ENCODE data around the gene CCDC24.
A peak's percentile ranks its signal among the peaks of the same experiment; 100 is the strongest.

Gene CCDC24

GRCh38 chr1:44024031-44024902, 32.9 kb downstream of the CCDC24 start:
- DNase-seq (ENCODE audit: low read depth in 2 of 2) = no peak

- DNase-seq (ENCODE audit: low read depth in 2 of 2) = no peak
Measured at GRCh38 chr1:44024903-44025525, 33.6 kb downstream of the CCDC24 start.

GRCh38 chr1:44025816-44026215, 34.4 kb downstream of the CCDC24 start:
- no peak for DNase-seq (ENCODE audit: low read depth in 2 of 2)

GRCh38 chr1:44027320-44027719, 35.9 kb downstream of the CCDC24 start:
- no peak for DNase-seq (ENCODE audit: low read depth in 2 of 2)

GRCh38 chr1:44029260-44029910, 38.0 kb downstream of the CCDC24 start:
- no peak for DNase-seq (ENCODE audit: low read depth in 2 of 2)

GRCh38 chr1:44029911-44030604, 38.7 kb downstream of the CCDC24 start:
- peak; percentile 66 to 76 for DNase-seq (ENCODE audit: low read depth in 2 of 2)

GRCh38 chr1:44030605-44031251, 39.3 kb downstream of the CCDC24 start:
- peak; percentile 7 to 10 for DNase-seq (ENCODE audit: low read depth in 2 of 2)

- DNase-seq (ENCODE audit: low read depth in 2 of 2) = no peak
Measured at GRCh38 chr1:44031252-44032169, 40.1 kb downstream of the CCDC24 start, which contains the start of gene SLC6A9. Gene SLC6A9, minus strand, starts transcription at chr1:44031462. Its CDS starts 7,185 bp downstream, at chr1:44024277.

- DNase-seq (ENCODE audit: low read depth in 2 of 2) = no peak
Measured at GRCh38 chr1:44032170-44032790, 40.9 kb downstream of the CCDC24 start.

- no peak for DNase-seq (ENCODE audit: low read depth in 2 of 2)
Measured at GRCh38 chr1:44033041-44033575, 41.7 kb downstream of the CCDC24 start.

GRCh38 chr1:44033756-44034155, 42.4 kb downstream of the CCDC24 start:
- DNase-seq (ENCODE audit: low read depth in 2 of 2) = no peak

GRCh38 chr1:44034423-44034822, 43.0 kb downstream of the CCDC24 start:
- DNase-seq (ENCODE audit: low read depth in 2 of 2) = no peak

GRCh38 chr1:44034976-44035716, 43.7 kb downstream of the CCDC24 start:
- no peak for DNase-seq (ENCODE audit: low read depth in 2 of 2)

GRCh38 chr1:44035726-44036408, 44.5 kb downstream of the CCDC24 start:
- no peak for DNase-seq (ENCODE audit: low read depth in 2 of 2)

- peak; percentile 11 to 41 for DNase-seq (ENCODE audit: low read depth in 2 of 2)
Measured at GRCh38 chr1:44036409-44037139, 45.2 kb downstream of the CCDC24 start.

- no peak for DNase-seq (ENCODE audit: low read depth in 2 of 2)
Measured at GRCh38 chr1:44037154-44037553, 45.8 kb downstream of the CCDC24 start.

- no peak for DNase-seq (ENCODE audit: low read depth in 2 of 2)
Measured at GRCh38 chr1:44038876-44039657, 47.7 kb downstream of the CCDC24 start.

All from stimulated activated CD8-positive, alpha-beta memory T cell treated with anti-CD3 and anti-CD28 coated beads, Interleukin-2, amount 100 ng/mL, for 1 hour (primary cell).